Measurements from ENCODE around the gene LMBRD1.
"Not testable (repeated sequence)": the region's sequence is repeated elsewhere in the genome, so short reads cannot be mapped to it uniquely, and the experiment has no call there.

LMBRD1 gene

GRCh38 chr6:69798796-69799195 lies 2.0 kb upstream of the LMBRD1 start:
- H3K36me3 ChIP-seq (ENCODE audit: insufficient read depth, low read length); H3K27ac ChIP-seq (ENCODE audit: low read depth, low read length); H2AFZ ChIP-seq (ENCODE audit: low read length, unreplicated experiment); H3K79me2 ChIP-seq (ENCODE audit: control insufficient read depth, insufficient read depth, low read length, unreplicated experiment); H3K4me3 ChIP-seq (ENCODE audit: low read depth, low read length); H3K27me3 ChIP-seq (ENCODE audit: insufficient read depth, low read length): not testable (repeated sequence)
- H3K4me1 ChIP-seq (ENCODE audit: control insufficient read depth, insufficient read depth, low read length, unreplicated experiment): peaks cover 14% of the 10 kb centered on the region

GRCh38 chr6:69796073-69796641 lies 653 bp downstream of the LMBRD1 start:
- Histone ChIP-seq H3K79me2 (ENCODE audit: control insufficient read depth, insufficient read depth, low read length, unreplicated experiment) (peaks cover 15% of the 10 kb centered on the region), H3K27ac (ENCODE audit: low read depth, low read length) (peak overlapping the region; percentile 19; the same call in 1 of the 2 replicates), H2AFZ (ENCODE audit: low read length, unreplicated experiment) (peak overlapping the region; percentile 89), H3K4me3 (ENCODE audit: low read depth, low read length) (peak overlapping the region; percentile 84), H3K4me1 (ENCODE audit: control insufficient read depth, insufficient read depth, low read length, unreplicated experiment) (peaks cover 14% of the 10 kb centered on the region), H3K27me3 (ENCODE audit: insufficient read depth, low read length) (no peaks in the 10 kb centered on the region), H3K36me3 (ENCODE audit: insufficient read depth, low read length) (no peaks in the 10 kb centered on the region)

- peaks cover 14% of the 10 kb centered on the region for H3K4me1 ChIP-seq (ENCODE audit: control insufficient read depth, insufficient read depth, low read length, unreplicated experiment)
- H3K27me3 ChIP-seq (ENCODE audit: insufficient read depth, low read length): no peaks in the 10 kb centered on the region
- H3K79me2 ChIP-seq (ENCODE audit: control insufficient read depth, insufficient read depth, low read length, unreplicated experiment): peaks cover 15% of the 10 kb centered on the region
- H3K4me3 ChIP-seq (ENCODE audit: low read depth, low read length): peak overlapping the region; percentile 84
- peak overlapping the region; percentile 89 for H2AFZ ChIP-seq (ENCODE audit: low read length, unreplicated experiment)
- no peaks in the 10 kb centered on the region for H3K36me3 ChIP-seq (ENCODE audit: insufficient read depth, low read length)
- peak overlapping the region; percentile 19; the same call in 1 of the 2 replicates for H3K27ac ChIP-seq (ENCODE audit: low read depth, low read length)
Observed at GRCh38 chr6:69795469-69796072, 1.2 kb downstream of the LMBRD1 start.

- H2AFZ ChIP-seq (ENCODE audit: low read length, unreplicated experiment): no peak overlapping the region
- H3K79me2 ChIP-seq (ENCODE audit: control insufficient read depth, insufficient read depth, low read length, unreplicated experiment): peaks cover 15% of the 10 kb centered on the region
- H3K36me3 ChIP-seq (ENCODE audit: insufficient read depth, low read length): no peaks in the 10 kb centered on the region
- peaks cover 9% of the 10 kb centered on the region for H3K4me1 ChIP-seq (ENCODE audit: control insufficient read depth, insufficient read depth, low read length, unreplicated experiment)
- H3K4me3 ChIP-seq (ENCODE audit: low read depth, low read length): no peak overlapping the region
- H3K27ac ChIP-seq (ENCODE audit: low read depth, low read length): no peak overlapping the region
- no peaks in the 10 kb centered on the region for H3K27me3 ChIP-seq (ENCODE audit: insufficient read depth, low read length)
Observed at GRCh38 chr6:69792292-69792691, 4.5 kb downstream of the LMBRD1 start.

- no peak overlapping the region for H3K27ac ChIP-seq (ENCODE audit: low read depth, low read length)
- peaks cover 15% of the 10 kb centered on the region for H3K79me2 ChIP-seq (ENCODE audit: control insufficient read depth, insufficient read depth, low read length, unreplicated experiment)
- H3K4me3 ChIP-seq (ENCODE audit: low read depth, low read length): no peak overlapping the region
Observed at GRCh38 chr6:69791065-69791471, 5.7 kb downstream of the LMBRD1 start.

GRCh38 chr6:69790629-69791028 lies 6.2 kb downstream of the LMBRD1 start:
- peaks cover 7% of the 10 kb centered on the region for H3K4me1 ChIP-seq (ENCODE audit: control insufficient read depth, insufficient read depth, low read length, unreplicated experiment)
- H3K27ac ChIP-seq (ENCODE audit: low read depth, low read length): no peak overlapping the region
- no peaks in the 10 kb centered on the region for H3K36me3 ChIP-seq (ENCODE audit: insufficient read depth, low read length)
- H2AFZ ChIP-seq (ENCODE audit: low read length, unreplicated experiment): no peak overlapping the region
- H3K27me3 ChIP-seq (ENCODE audit: insufficient read depth, low read length): no peaks in the 10 kb centered on the region
- no peak overlapping the region for H3K4me3 ChIP-seq (ENCODE audit: low read depth, low read length)
- H3K79me2 ChIP-seq (ENCODE audit: control insufficient read depth, insufficient read depth, low read length, unreplicated experiment): peaks cover 15% of the 10 kb centered on the region

More at GRCh38 chr6:69791065-69791471, 5.7 kb downstream of the LMBRD1 start:
- no peaks in the 10 kb centered on the region for H3K27me3 ChIP-seq (ENCODE audit: insufficient read depth, low read length)
- H3K4me1 ChIP-seq (ENCODE audit: control insufficient read depth, insufficient read depth, low read length, unreplicated experiment): peaks cover 7% of the 10 kb centered on the region
- H2AFZ ChIP-seq (ENCODE audit: low read length, unreplicated experiment): no peak overlapping the region
- no peaks in the 10 kb centered on the region for H3K36me3 ChIP-seq (ENCODE audit: insufficient read depth, low read length)

GRCh38 chr6:69789578-69789977 lies 7.2 kb downstream of the LMBRD1 start:
- Histone ChIP-seq H3K4me3 (ENCODE audit: low read depth, low read length) (no peak overlapping the region), H3K27me3 (ENCODE audit: insufficient read depth, low read length) (no peaks in the 10 kb centered on the region), H3K79me2 (ENCODE audit: control insufficient read depth, insufficient read depth, low read length, unreplicated experiment) (peaks cover 11% of the 10 kb centered on the region), H2AFZ (ENCODE audit: low read length, unreplicated experiment) (no peak overlapping the region), H3K36me3 (ENCODE audit: insufficient read depth, low read length) (no peaks in the 10 kb centered on the region), H3K27ac (ENCODE audit: low read depth, low read length) (no peak overlapping the region), H3K4me1 (ENCODE audit: control insufficient read depth, insufficient read depth, low read length, unreplicated experiment) (no peaks in the 10 kb centered on the region)

- H3K4me3 ChIP-seq (ENCODE audit: low read depth, low read length); H3K36me3 ChIP-seq (ENCODE audit: insufficient read depth, low read length): not testable (repeated sequence)
Observed at GRCh38 chr6:69787436-69787835, 9.4 kb downstream of the LMBRD1 start.

GRCh38 chr6:69785697-69786096 lies 11.1 kb downstream of the LMBRD1 start:
- Histone ChIP-seq H3K79me2 (ENCODE audit: control insufficient read depth, insufficient read depth, low read length, unreplicated experiment) (no peaks in the 10 kb centered on the region), H2AFZ (ENCODE audit: low read length, unreplicated experiment) (no peak overlapping the region), H3K27me3 (ENCODE audit: insufficient read depth, low read length) (no peaks in the 10 kb centered on the region), H3K36me3 (ENCODE audit: insufficient read depth, low read length) (no peaks in the 10 kb centered on the region), H3K4me1 (ENCODE audit: control insufficient read depth, insufficient read depth, low read length, unreplicated experiment) (no peaks in the 10 kb centered on the region), H3K27ac (ENCODE audit: low read depth, low read length) (no peak overlapping the region), H3K4me3 (ENCODE audit: low read depth, low read length) (no peak overlapping the region)

More at GRCh38 chr6:69787436-69787835, 9.4 kb downstream of the LMBRD1 start:
- not testable (repeated sequence) for H3K4me1 ChIP-seq (ENCODE audit: control insufficient read depth, insufficient read depth, low read length, unreplicated experiment); H3K79me2 ChIP-seq (ENCODE audit: control insufficient read depth, insufficient read depth, low read length, unreplicated experiment); H3K27me3 ChIP-seq (ENCODE audit: insufficient read depth, low read length); H2AFZ ChIP-seq (ENCODE audit: low read length, unreplicated experiment); H3K27ac ChIP-seq (ENCODE audit: low read depth, low read length)

GRCh38 chr6:69784595-69785377 lies 12.0 kb downstream of the LMBRD1 start:
- Histone ChIP-seq H3K79me2 (ENCODE audit: control insufficient read depth, insufficient read depth, low read length, unreplicated experiment) (no peaks in the 10 kb centered on the region), H3K4me3 (ENCODE audit: low read depth, low read length) (no peak overlapping the region), H3K4me1 (ENCODE audit: control insufficient read depth, insufficient read depth, low read length, unreplicated experiment) (no peaks in the 10 kb centered on the region), H2AFZ (ENCODE audit: low read length, unreplicated experiment) (no peak overlapping the region), H3K36me3 (ENCODE audit: insufficient read depth, low read length) (no peaks in the 10 kb centered on the region), H3K27me3 (ENCODE audit: insufficient read depth, low read length) (no peaks in the 10 kb centered on the region), H3K27ac (ENCODE audit: low read depth, low read length) (no peak overlapping the region)

All from ACC112 (cell line).